Endothelial cell of umbilical vein (primary cell): ENCODE data around the gene ANKS1A.

Experiments used
- CTCF ChIP-seq, 2 donors: IDR thresholded peaks; 1 replicate in 1 of 2; 2 replicates in 1 of 2; pipeline ENCODE4 v1.5.1; 2011; ENCODE audit warnings: low read length in 2 of 2, mild to moderate bottlenecking in 2 of 2, moderate library complexity in 2 of 2, control low read depth in 1 of 2, inconsistent platforms in 1 of 2, low read depth in 1 of 2; ENCODE audit not compliant: insufficient read depth in 1 of 2; ENCODE audit errors: extremely low read depth in 1 of 2
- MYC ChIP-seq: IDR thresholded peaks from one replicate; pipeline ENCODE4 v1.6.1; 2011; ENCODE audit warnings: mild to moderate bottlenecking, low read depth, low read length
- POLR2A ChIP-seq: IDR thresholded peaks from 2 replicates; pipeline ENCODE4 v1.6.1; 2012; ENCODE audit warnings: low read depth, mild to moderate bottlenecking, control low read depth, low read length
- POLR2AphosphoS5 ChIP-seq: IDR thresholded peaks from 2 replicates; pipeline ENCODE4 v1.6.1; 2012; ENCODE audit warnings: low read depth, mild to moderate bottlenecking, control low read depth, low read length, moderate library complexity; ENCODE audit not compliant: insufficient read depth

- TF ChIP-seq CTCF (IDR thresholded peaks at IDR 0.05; ENCODE audit: extremely low read depth in 1 of 2, insufficient read depth in 1 of 2, low read depth in 1 of 2, low read length in 2 of 2) (no peak), MYC (no peak), POLR2AphosphoS5 (no peak), POLR2A (no peak)
Measured at GRCh38 chr6:35072051-35072697, 183.1 kb downstream of the ANKS1A start.
